ENCODE results near the gene MRPL2.

Gene MRPL2

GRCh38 chr6:43093436-43094289, 34.4 kb upstream of the MRPL2 start:
- Histone ChIP-seq H3K79me2 (ENCODE audit: control insufficient read depth, low read length) (no peaks in the 10 kb centered on the region), H3K27me3 (ENCODE audit: control insufficient read depth, low read length) (no peaks in the 10 kb centered on the region), H3K4me1 (ENCODE audit: control insufficient read depth, low read length) (peaks cover 18% of the 10 kb centered on the region), H3F3A (ENCODE audit: control insufficient read depth, insufficient read depth) (no peaks in the 10 kb centered on the region), H3K36me3 (ENCODE audit: control insufficient read depth, low read length) (no peaks in the 10 kb centered on the region), H3K27ac (ENCODE audit: low read depth, low read length) (no peak overlapping the region), H3K4me2 (ENCODE audit: low read length) (no peak overlapping the region), H3K9me3 (ENCODE audit: control insufficient read depth, insufficient read depth, low read length) (no peaks in the 10 kb centered on the region), H4K20me1 (ENCODE audit: control insufficient read depth, insufficient read depth, low read depth, low read length) (no peaks in the 10 kb centered on the region), H3K4me3 (ENCODE audit: low read length) (no peak overlapping the region), H3K9me2 (replicated peaks; ENCODE audit: control insufficient read depth, low read length) (no peaks in the 10 kb centered on the region)
- TF ChIP-seq EZH2phosphoT487 (IDR thresholded peaks at IDR 0.05; ENCODE audit: borderline replicate concordance, low read length) (no peak), CTCF (IDR thresholded peaks at IDR 0.05; ENCODE audit: low read depth, low read length, poor library complexity, severe bottlenecking) (no peak)

GRCh38 chr6:43092635-43093034, 33.4 kb upstream of the MRPL2 start:
- Histone ChIP-seq H3K27ac (ENCODE audit: low read depth, low read length) (no peak overlapping the region), H3K9me3 (ENCODE audit: control insufficient read depth, insufficient read depth, low read length) (no peaks in the 10 kb centered on the region), H4K20me1 (ENCODE audit: control insufficient read depth, insufficient read depth, low read depth, low read length) (no peaks in the 10 kb centered on the region), H3K9me2 (replicated peaks; ENCODE audit: control insufficient read depth, low read length) (no peaks in the 10 kb centered on the region), H3F3A (ENCODE audit: control insufficient read depth, insufficient read depth) (no peaks in the 10 kb centered on the region), H3K27me3 (ENCODE audit: control insufficient read depth, low read length) (no peaks in the 10 kb centered on the region), H3K79me2 (ENCODE audit: control insufficient read depth, low read length) (no peaks in the 10 kb centered on the region), H3K4me1 (ENCODE audit: control insufficient read depth, low read length) (peaks cover 18% of the 10 kb centered on the region), H3K4me3 (ENCODE audit: low read length) (no peak overlapping the region), H3K36me3 (ENCODE audit: control insufficient read depth, low read length) (no peaks in the 10 kb centered on the region), H3K4me2 (ENCODE audit: low read length) (no peak overlapping the region)
- TF ChIP-seq EZH2phosphoT487 (IDR thresholded peaks at IDR 0.05; ENCODE audit: borderline replicate concordance, low read length) (no peak), CTCF (IDR thresholded peaks at IDR 0.05; ENCODE audit: low read depth, low read length, poor library complexity, severe bottlenecking) (no peak)

GRCh38 chr6:43091436-43091991, 32.3 kb upstream of the MRPL2 start:
- TF ChIP-seq CTCF (IDR thresholded peaks at IDR 0.05; ENCODE audit: low read depth, low read length, poor library complexity, severe bottlenecking) (no peak), EZH2phosphoT487 (IDR thresholded peaks at IDR 0.05; ENCODE audit: borderline replicate concordance, low read length) (no peak)
- H3K9me2 ChIP-seq (replicated peaks; ENCODE audit: control insufficient read depth, low read length) = no peaks in the 10 kb centered on the region
- H3K4me1 ChIP-seq (ENCODE audit: control insufficient read depth, low read length) = peaks cover 8% of the 10 kb centered on the region
- H3K9me3 ChIP-seq (ENCODE audit: control insufficient read depth, insufficient read depth, low read length) = no peaks in the 10 kb centered on the region
- no peak overlapping the region for H3K27ac ChIP-seq (ENCODE audit: low read depth, low read length)
- H3K79me2 ChIP-seq (ENCODE audit: control insufficient read depth, low read length) = no peaks in the 10 kb centered on the region
- H3K27me3 ChIP-seq (ENCODE audit: control insufficient read depth, low read length) = no peaks in the 10 kb centered on the region
- H3K4me3 ChIP-seq (ENCODE audit: low read length) = no peak overlapping the region
- no peaks in the 10 kb centered on the region for H3F3A ChIP-seq (ENCODE audit: control insufficient read depth, insufficient read depth)
- no peaks in the 10 kb centered on the region for H4K20me1 ChIP-seq (ENCODE audit: control insufficient read depth, insufficient read depth, low read depth, low read length)
- no peak overlapping the region for H3K4me2 ChIP-seq (ENCODE audit: low read length)
- no peaks in the 10 kb centered on the region for H3K36me3 ChIP-seq (ENCODE audit: control insufficient read depth, low read length)
